HEK293 (cell line): ENCODE results near the gene REX1BD.

ENCODE experiments used
- CTCF ChIA-PET: fragments of 350-600 bp; formaldehyde crosslinking; extraction: SDS; loops from one replicate; lab custom pipeline; 2021; ENCODE audit warnings: antibody characterized with exemption; lab: Yijun Ruan, JAX
- POLR2A ChIA-PET: fragments of 300-600 bp; formaldehyde crosslinking; extraction: SDS; loops from one replicate; lab custom pipeline; 2020; ENCODE audit warnings: antibody characterized with exemption, inconsistent platforms; lab: Yijun Ruan, JAX
- H3K27ac ChIP-seq: fragments of 200-500 bp; sonication (Bioruptor generic); 2 replicates; pipeline ENCODE4 v1.5.1; 2014; ENCODE audit warnings: low read depth, low read length, control low read depth, inconsistent platforms; ENCODE audit errors: extremely low read depth
- H3K36me3 ChIP-seq, 2 experiments: fragments of 200-500 bp in 1 of 2; sonication (Bioruptor generic) in 1 of 2; 1 replicate in 1 of 2; 2 replicates in 1 of 2; pipeline ENCODE4 v1.5.1; 2014 to 2017; ENCODE audit warnings: inconsistent platforms in 2 of 2, low read length in 2 of 2; ENCODE audit not compliant: control insufficient read depth in 2 of 2, insufficient read depth in 1 of 2
- H3K4me1 ChIP-seq: fragments of 200-500 bp; sonication (Bioruptor generic); 2 replicates; pipeline ENCODE4 v1.5.1; 2014; ENCODE audit warnings: mild to moderate bottlenecking, low read length, inconsistent platforms; ENCODE audit not compliant: control insufficient read depth, insufficient read depth
- H3K4me3 ChIP-seq: 2 replicates; pipeline ENCODE4 v1.5.1; 2011; ENCODE audit warnings: low read depth, mild to moderate bottlenecking, control low read depth, low read length, moderate library complexity
- H3K9me3 ChIP-seq: fragments of 200-500 bp; sonication (Bioruptor generic); 2 replicates; pipeline ENCODE4 v1.5.1; 2014; ENCODE audit warnings: low read depth, low read length, inconsistent platforms; ENCODE audit not compliant: control insufficient read depth, insufficient read depth
- HOXD13 ChIP-seq: sonication (generic); formaldehyde crosslinking; IDR thresholded peaks from 2 replicates; pipeline ENCODE4 v1.8.0; 2022; ENCODE audit warnings: missing genetic modification reagents, borderline replicate concordance
- IKZF3 ChIP-seq: fragments of 450-650 bp; IDR thresholded peaks from 2 replicates; pipeline ENCODE4 v1.5.0; 2018; ENCODE audit warnings: missing biosample characterization, mild to moderate bottlenecking, missing genetic modification characterization, moderate library complexity
- PRDM1 ChIP-seq: fragments of 450-650 bp; formaldehyde crosslinking; IDR thresholded peaks from 2 replicates; pipeline ENCODE4; 2016; ENCODE audit warnings: missing biosample characterization, missing genetic modification characterization
- SP3 ChIP-seq: fragments of 450-650 bp; formaldehyde crosslinking; IDR thresholded peaks from 2 replicates; pipeline ENCODE4 v1.5.1; 2016; ENCODE audit warnings: missing biosample characterization, missing genetic modification characterization
- ZBTB6 ChIP-seq: fragments of 450-650 bp; formaldehyde crosslinking; IDR thresholded peaks from 2 replicates; pipeline ENCODE4 v1.5.1; 2017; ENCODE audit warnings: missing biosample characterization, missing genetic modification characterization
- ZBTB8A ChIP-seq: fragments of 450-650 bp; formaldehyde crosslinking; IDR thresholded peaks from 2 replicates; pipeline ENCODE4 v1.5.1; 2016; ENCODE audit warnings: missing biosample characterization, missing genetic modification characterization
- ZFHX2 ChIP-seq: fragments of 450-650 bp; formaldehyde crosslinking; conservative IDR thresholded peaks from 2 replicates; pipeline ENCODE4 v1.5.1; 2016; ENCODE audit warnings: missing biosample characterization, missing genetic modification characterization
- ZFP69B ChIP-seq: fragments of 450-650 bp; formaldehyde crosslinking; IDR thresholded peaks from 2 replicates; pipeline ENCODE4 v1.5.1; 2016; ENCODE audit warnings: missing biosample characterization, missing genetic modification characterization
- ZIC2 ChIP-seq: fragments of 450-650 bp; formaldehyde crosslinking; IDR thresholded peaks from 2 replicates; pipeline ENCODE4 v1.5.1; 2016; ENCODE audit warnings: missing biosample characterization, missing genetic modification characterization
- ZNF133 ChIP-seq: fragments of 450-650 bp; formaldehyde crosslinking; IDR thresholded peaks from 2 replicates; pipeline ENCODE4 v1.5.1; 2016; ENCODE audit warnings: missing biosample characterization, missing genetic modification characterization
- ZNF221 ChIP-seq: fragments of 450-650 bp; formaldehyde crosslinking; IDR thresholded peaks from 2 replicates; pipeline ENCODE4 v1.5.1; 2017; ENCODE audit warnings: missing biosample characterization, missing genetic modification characterization, borderline replicate concordance
- ZNF266 ChIP-seq: fragments of 450-650 bp; formaldehyde crosslinking; IDR thresholded peaks from 2 replicates; pipeline ENCODE4 v1.5.1; 2016; ENCODE audit warnings: missing biosample characterization, missing genetic modification characterization, low read depth
- ZNF488 ChIP-seq: fragments of 450-650 bp; formaldehyde crosslinking; IDR thresholded peaks from 2 replicates; pipeline ENCODE4 v1.5.1; 2016; ENCODE audit warnings: missing biosample characterization, missing genetic modification characterization
- ZNF510 ChIP-seq: fragments of 450-650 bp; formaldehyde crosslinking; IDR thresholded peaks from 2 replicates; pipeline ENCODE4 v1.5.1; 2018; ENCODE audit warnings: mild to moderate bottlenecking, missing genetic modification characterization, missing biosample characterization; ENCODE audit not compliant: insufficient replicate concordance
- ZNF529 ChIP-seq: fragments of 450-650 bp; formaldehyde crosslinking; IDR thresholded peaks from 2 replicates; pipeline ENCODE4 v1.5.1; 2017; ENCODE audit warnings: missing genetic modification characterization, missing biosample characterization; ENCODE audit not compliant: insufficient replicate concordance
- ZNF530 ChIP-seq: fragments of 450-650 bp; formaldehyde crosslinking; IDR thresholded peaks from 2 replicates; pipeline ENCODE4 v1.5.1; 2016; ENCODE audit warnings: low read depth, missing biosample characterization, missing genetic modification characterization
- ZNF555 ChIP-seq: fragments of 450-650 bp; formaldehyde crosslinking; conservative IDR thresholded peaks from 2 replicates; pipeline ENCODE4 v1.5.1; 2017; ENCODE audit warnings: missing biosample characterization, mild to moderate bottlenecking, missing genetic modification characterization, inconsistent platforms
- ZNF561 ChIP-seq: fragments of 450-650 bp; IDR thresholded peaks from 2 replicates; pipeline ENCODE4 v1.5.1; 2018; ENCODE audit warnings: missing biosample characterization, missing genetic modification characterization, borderline replicate concordance
- ZNF596 ChIP-seq: fragments of 450-650 bp; IDR thresholded peaks from 2 replicates; pipeline ENCODE4 v1.5.0; 2018; ENCODE audit warnings: missing biosample characterization, mild to moderate bottlenecking, missing genetic modification characterization, moderate library complexity
- ZNF600 ChIP-seq: fragments of 450-650 bp; formaldehyde crosslinking; IDR thresholded peaks from 2 replicates; pipeline ENCODE4 v1.5.1; 2016; ENCODE audit warnings: missing biosample characterization, missing genetic modification characterization
- ZNF645 ChIP-seq: fragments of 450-650 bp; formaldehyde crosslinking; IDR thresholded peaks from 2 replicates; pipeline ENCODE4; 2016; ENCODE audit warnings: missing biosample characterization, missing genetic modification characterization
- ZSCAN30 ChIP-seq: fragments of 450-650 bp; IDR thresholded peaks from 2 replicates; pipeline ENCODE4 v1.5.1; 2018; ENCODE audit warnings: missing biosample characterization, mild to moderate bottlenecking, missing genetic modification characterization, moderate library complexity
- TF ChIP-seq, protein P1 (sequence below): fragments of 450-650 bp; formaldehyde crosslinking; IDR thresholded peaks from 2 replicates; pipeline ENCODE4 v1.5.1; 2016; ENCODE audit warnings: missing biosample characterization, missing genetic modification characterization, low read depth
- TF ChIP-seq, protein P2 (sequence below): fragments of 450-650 bp; formaldehyde crosslinking; IDR thresholded peaks from 2 replicates; pipeline ENCODE4 v1.5.1; 2016; ENCODE audit warnings: missing biosample characterization, missing genetic modification characterization
- TF ChIP-seq, protein P3 (sequence below): fragments of 450-650 bp; formaldehyde crosslinking; IDR thresholded peaks from 2 replicates; pipeline ENCODE4 v1.5.1; 2016; ENCODE audit warnings: missing biosample characterization, missing genetic modification characterization, low read depth

Gene REX1BD

DNA sequence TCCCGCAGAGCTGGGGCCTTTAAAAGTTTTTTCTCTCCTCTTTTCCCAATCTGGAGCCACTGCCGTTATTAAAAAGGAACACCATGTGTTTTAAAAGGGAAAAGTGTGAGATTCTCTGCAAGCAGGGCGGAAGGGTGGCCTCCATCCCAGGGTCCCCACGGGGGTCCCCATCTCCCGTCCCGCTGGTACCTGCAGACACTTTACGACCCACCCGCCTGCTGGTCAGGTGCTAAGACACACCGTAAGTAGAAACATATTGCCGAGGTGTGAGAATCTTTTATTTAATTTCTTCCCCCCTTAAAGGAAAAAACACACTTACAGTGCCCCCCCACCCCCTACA is 16.2 kb downstream of the REX1BD start:
- CTCF ChIA-PET, result interaction anchor here (1.1 kb wide), 1 partner anchor 72 kb away, joined by 6 read pairs; no protein-coding TSS in a partner anchor
- Histone ChIP-seq H3K4me1 (no peaks in the 10 kb centered on the region; the same call in 1 of the 2 replicates), H3K4me3 (no peak overlapping the region), H3K9me3 (no peaks in the 10 kb centered on the region), H3K27ac (no peak overlapping the region), H3K36me3 (no peaks in the 10 kb centered on the region)
- POLR2A ChIA-PET, result interaction anchor here (1.1 kb wide), 1 partner anchor 16 kb away, joined by 8 read pairs; no protein-coding TSS in a partner anchor
- TF ChIP-seq SP3 (tag by site-specific recombination), result no peak
- TF ChIP-seq PRDM1 (tag by site-specific recombination), result peak; percentile 38

- H3K9me3 ChIP-seq, result no peaks in the 10 kb centered on the region
- H3K4me3 ChIP-seq, result no peak overlapping the region
- H3K27ac ChIP-seq, result no peak overlapping the region
- ChIA-PET CTCF (interaction anchor here (1.1 kb wide), 1 partner anchor 72 kb away, joined by 6 read pairs; no protein-coding TSS in a partner anchor), POLR2A (interaction anchor here (1.1 kb wide), 1 partner anchor 16 kb away, joined by 8 read pairs; no protein-coding TSS in a partner anchor)
- H3K4me1 ChIP-seq, result no peaks in the 10 kb centered on the region; the same call in 1 of the 2 replicates
- H3K36me3 ChIP-seq, result no peaks in the 10 kb centered on the region
- TF ChIP-seq ZSCAN30 (tag by site-specific recombination) (no peak), ZNF488 (tag by site-specific recombination) (no peak), ZBTB6 (tag by site-specific recombination) (no peak), ZNF510 (tag by site-specific recombination) (no peak), ZNF600 (tag by site-specific recombination) (no peak), ZFHX2 (no peak), ZNF133 (no peak), IKZF3 (tag by site-specific recombination) (no peak), ZBTB8A (tag by site-specific recombination) (peak; percentile 76), ZNF221 (tag by site-specific recombination) (no peak), ZIC2 (tag by site-specific recombination) (0 out of 2 replicates have a peak, but pooled peaks have one; percentile 9), ZNF530 (tag by site-specific recombination) (no peak), ZNF645 (tag by site-specific recombination) (no peak), ZFP69B (tag by site-specific recombination) (no peak), ZNF555 (tag by site-specific recombination) (no peak), HOXD13 (no peak), ZNF561 (tag by site-specific recombination) (no peak), ZNF266 (tag by site-specific recombination) (no peak), ZNF596 (tag by site-specific recombination) (no peak), ZNF529 (tag by site-specific recombination) (no peak)
- TF ChIP-seq, protein P1, sequence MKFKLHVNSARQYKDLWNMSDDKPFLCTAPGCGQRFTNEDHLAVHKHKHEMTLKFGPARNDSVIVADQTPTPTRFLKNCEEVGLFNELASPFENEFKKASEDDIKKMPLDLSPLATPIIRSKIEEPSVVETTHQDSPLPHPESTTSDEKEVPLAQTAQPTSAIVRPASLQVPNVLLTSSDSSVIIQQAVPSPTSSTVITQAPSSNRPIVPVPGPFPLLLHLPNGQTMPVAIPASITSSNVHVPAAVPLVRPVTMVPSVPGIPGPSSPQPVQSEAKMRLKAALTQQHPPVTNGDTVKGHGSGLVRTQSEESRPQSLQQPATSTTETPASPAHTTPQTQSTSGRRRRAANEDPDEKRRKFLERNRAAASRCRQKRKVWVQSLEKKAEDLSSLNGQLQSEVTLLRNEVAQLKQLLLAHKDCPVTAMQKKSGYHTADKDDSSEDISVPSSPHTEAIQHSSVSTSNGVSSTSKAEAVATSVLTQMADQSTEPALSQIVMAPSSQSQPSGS (tag by site-specific recombination), result no peak
- TF ChIP-seq, protein P2, sequence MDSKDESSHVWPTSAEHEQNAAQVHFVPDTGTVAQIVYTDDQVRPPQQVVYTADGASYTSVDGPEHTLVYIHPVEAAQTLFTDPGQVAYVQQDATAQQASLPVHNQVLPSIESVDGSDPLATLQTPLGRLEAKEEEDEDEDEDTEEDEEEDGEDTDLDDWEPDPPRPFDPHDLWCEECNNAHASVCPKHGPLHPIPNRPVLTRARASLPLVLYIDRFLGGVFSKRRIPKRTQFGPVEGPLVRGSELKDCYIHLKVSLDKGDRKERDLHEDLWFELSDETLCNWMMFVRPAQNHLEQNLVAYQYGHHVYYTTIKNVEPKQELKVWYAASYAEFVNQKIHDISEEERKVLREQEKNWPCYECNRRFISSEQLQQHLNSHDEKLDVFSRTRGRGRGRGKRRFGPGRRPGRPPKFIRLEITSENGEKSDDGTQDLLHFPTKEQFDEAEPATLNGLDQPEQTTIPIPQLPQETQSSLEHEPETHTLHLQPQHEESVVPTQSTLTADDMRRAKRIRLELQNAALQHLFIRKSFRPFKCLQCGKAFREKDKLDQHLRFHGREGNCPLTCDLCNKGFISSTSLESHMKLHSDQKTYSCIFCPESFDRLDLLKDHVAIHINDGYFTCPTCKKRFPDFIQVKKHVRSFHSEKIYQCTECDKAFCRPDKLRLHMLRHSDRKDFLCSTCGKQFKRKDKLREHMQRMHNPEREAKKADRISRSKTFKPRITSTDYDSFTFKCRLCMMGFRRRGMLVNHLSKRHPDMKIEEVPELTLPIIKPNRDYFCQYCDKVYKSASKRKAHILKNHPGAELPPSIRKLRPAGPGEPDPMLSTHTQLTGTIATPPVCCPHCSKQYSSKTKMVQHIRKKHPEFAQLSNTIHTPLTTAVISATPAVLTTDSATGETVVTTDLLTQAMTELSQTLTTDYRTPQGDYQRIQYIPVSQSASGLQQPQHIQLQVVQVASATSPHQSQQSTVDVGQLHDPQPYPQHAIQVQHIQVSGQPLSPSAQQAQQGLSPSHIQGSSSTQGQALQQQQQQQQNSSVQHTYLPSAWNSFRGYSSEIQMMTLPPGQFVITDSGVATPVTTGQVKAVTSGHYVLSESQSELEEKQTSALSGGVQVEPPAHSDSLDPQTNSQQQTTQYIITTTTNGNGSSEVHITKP (tag by site-specific recombination), result no peak
- TF ChIP-seq, protein P3, sequence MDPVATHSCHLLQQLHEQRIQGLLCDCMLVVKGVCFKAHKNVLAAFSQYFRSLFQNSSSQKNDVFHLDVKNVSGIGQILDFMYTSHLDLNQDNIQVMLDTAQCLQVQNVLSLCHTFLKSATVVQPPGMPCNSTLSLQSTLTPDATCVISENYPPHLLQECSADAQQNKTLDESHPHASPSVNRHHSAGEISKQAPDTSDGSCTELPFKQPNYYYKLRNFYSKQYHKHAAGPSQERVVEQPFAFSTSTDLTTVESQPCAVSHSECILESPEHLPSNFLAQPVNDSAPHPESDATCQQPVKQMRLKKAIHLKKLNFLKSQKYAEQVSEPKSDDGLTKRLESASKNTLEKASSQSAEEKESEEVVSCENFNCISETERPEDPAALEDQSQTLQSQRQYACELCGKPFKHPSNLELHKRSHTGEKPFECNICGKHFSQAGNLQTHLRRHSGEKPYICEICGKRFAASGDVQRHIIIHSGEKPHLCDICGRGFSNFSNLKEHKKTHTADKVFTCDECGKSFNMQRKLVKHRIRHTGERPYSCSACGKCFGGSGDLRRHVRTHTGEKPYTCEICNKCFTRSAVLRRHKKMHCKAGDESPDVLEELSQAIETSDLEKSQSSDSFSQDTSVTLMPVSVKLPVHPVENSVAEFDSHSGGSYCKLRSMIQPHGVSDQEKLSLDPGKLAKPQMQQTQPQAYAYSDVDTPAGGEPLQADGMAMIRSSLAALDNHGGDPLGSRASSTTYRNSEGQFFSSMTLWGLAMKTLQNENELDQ (tag by site-specific recombination), result no peak
Observed at GRCh38 chr19:18605196-18605545, 16.6 kb downstream of the REX1BD start.
